Central memory CD8-positive, alpha-beta T cell (primary cell): Measurements from ENCODE around the gene FHIP1A.
A peak's percentile ranks its signal among the peaks of the same experiment; 100 is the strongest.
"Not testable (repeated sequence)": the region's sequence is repeated elsewhere in the genome, so short reads cannot be mapped to it uniquely, and the experiment has no call there.

Source experiments
- ATAC-seq: fragments of 150-1000 bp; cut with Tn5 transposase; replicated peaks from 2 replicates; pipeline ENCODE4 v1.10.0; 2022; ENCODE audit warnings: mild to moderate bottlenecking, moderate FRiP score, moderate number of reproducible peaks; ENCODE audit not compliant: poor library complexity, severe bottlenecking; ENCODE audit errors: extremely low read depth
- DNase-seq, 2 donors: peaks; one replicate each; pipeline ENCODE4 v3.0.0; 2021; ENCODE audit warnings: low spot score in 2 of 2
- H3K27ac Mint-ChIP-seq: one replicate; pipeline ENCODE4 v1.8.0; 2022; ENCODE audit warnings: low read depth, mild to moderate bottlenecking, moderate library complexity, mixed read lengths
- H3K27me3 Mint-ChIP-seq: one replicate; pipeline ENCODE4 v1.8.0; 2022; ENCODE audit warnings: mixed read lengths
- H3K36me3 Mint-ChIP-seq: one replicate; pipeline ENCODE4 v1.8.0; 2022; ENCODE audit warnings: mild to moderate bottlenecking, moderate library complexity, mixed read lengths; ENCODE audit not compliant: insufficient read depth
- H3K4me1 Mint-ChIP-seq: one replicate; pipeline ENCODE4 v1.8.0; 2022; ENCODE audit warnings: mixed read lengths
- H3K4me3 Mint-ChIP-seq: one replicate; pipeline ENCODE4 v1.8.0; 2022; ENCODE audit warnings: mild to moderate bottlenecking, moderate library complexity, mixed read lengths
- H3K9me3 Mint-ChIP-seq: one replicate; pipeline ENCODE4 v1.8.0; 2022; ENCODE audit warnings: mixed read lengths

Gene FHIP1A

GRCh38 chr4:151408630-151409469, at the start of gene FHIP1A:
Gene FHIP1A (plus strand): TSS chr4:151409176. CDS start chr4:151566260, 157,084 bp downstream.
- Mint-ChIP-seq H3K4me1 (peaks cover 25% of the 10 kb centered on the region), H3K4me3 (peak within 1 kb of the TSS; percentile 83), H3K9me3 (no peaks in the 10 kb centered on the region), H3K27ac (no peak within 1 kb of the TSS), H3K27me3 (peaks cover 51% of the 10 kb centered on the region), H3K36me3 (peaks cover 2% of the 10 kb centered on the region)
- peak; percentile 51 to 59 for DNase-seq
- peak; percentile 75 for ATAC-seq

- H3K36me3 Mint-ChIP-seq = no peaks in the 10 kb centered on the region
- DNase-seq (no peak), ATAC-seq (no peak)
- H3K27ac Mint-ChIP-seq = no peak overlapping the region
- H3K27me3 Mint-ChIP-seq = peaks cover 28% of the 10 kb centered on the region
- no peak overlapping the region for H3K4me3 Mint-ChIP-seq
- H3K4me1 Mint-ChIP-seq = peaks cover 6% of the 10 kb centered on the region
- no peaks in the 10 kb centered on the region for H3K9me3 Mint-ChIP-seq
Observed at GRCh38 chr4:151359576-151359975, 49.4 kb upstream of the FHIP1A start.

- ATAC-seq (no peak), DNase-seq (no peak)
- Mint-ChIP-seq H3K9me3 (no peaks in the 10 kb centered on the region), H3K36me3 (no peaks in the 10 kb centered on the region), H3K27me3 (peaks cover 28% of the 10 kb centered on the region), H3K4me3 (no peak overlapping the region), H3K27ac (no peak overlapping the region), H3K4me1 (peaks cover 6% of the 10 kb centered on the region)
Observed at GRCh38 chr4:151361126-151361525, 47.9 kb upstream of the FHIP1A start.

- no peak for ATAC-seq
- Mint-ChIP-seq H3K27me3 (peaks cover 28% of the 10 kb centered on the region), H3K36me3 (no peaks in the 10 kb centered on the region), H3K4me1 (peaks cover 6% of the 10 kb centered on the region), H3K9me3 (no peaks in the 10 kb centered on the region), H3K4me3 (no peak overlapping the region), H3K27ac (no peak overlapping the region)
- DNase-seq = no peak
Observed at GRCh38 chr4:151361966-151362365, 47.0 kb upstream of the FHIP1A start.

DNA sequence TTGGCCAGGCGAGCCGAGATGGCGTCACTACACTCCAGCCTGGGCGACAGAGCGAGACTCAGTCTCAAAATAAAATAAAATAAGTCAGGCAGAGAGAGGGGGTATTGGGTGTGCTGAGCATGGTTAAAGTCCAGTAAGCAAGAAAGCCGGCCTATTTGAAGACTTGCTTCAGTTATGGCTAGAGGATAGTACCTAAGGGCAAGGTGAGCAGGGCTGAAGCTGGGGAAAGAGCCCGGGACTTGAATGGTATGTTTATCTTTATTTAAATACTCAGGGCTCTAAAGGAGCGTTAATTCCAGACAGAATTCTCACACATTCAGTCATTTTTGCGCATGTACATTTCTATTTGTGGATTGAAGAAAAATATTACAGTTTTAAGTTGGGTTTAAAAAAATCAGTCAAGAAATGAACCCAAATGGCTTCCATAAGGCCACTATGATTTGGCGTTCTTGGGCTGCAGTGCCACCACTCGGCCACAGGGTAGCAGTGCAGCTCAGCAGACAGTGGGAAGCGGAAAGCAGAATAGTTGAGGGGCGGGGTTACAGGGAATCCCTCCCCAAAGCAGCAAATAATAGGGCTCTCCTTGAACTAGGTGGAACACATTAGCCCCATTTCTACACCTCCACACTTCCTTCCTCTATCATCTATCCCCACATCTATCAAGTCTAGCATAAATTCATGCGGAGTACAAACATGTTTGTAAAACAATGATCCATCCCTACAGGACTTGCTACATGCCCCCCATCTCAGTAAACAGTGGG, 46.4 kb upstream of the FHIP1A start:
- H3K9me3 Mint-ChIP-seq = no peaks in the 10 kb centered on the region
- no peaks in the 10 kb centered on the region for H3K36me3 Mint-ChIP-seq
- ATAC-seq (peak; percentile 80), DNase-seq (peak; percentile 54 to 58)
- no peak overlapping the region for H3K27ac Mint-ChIP-seq
- peaks cover 28% of the 10 kb centered on the region for H3K27me3 Mint-ChIP-seq
- H3K4me1 Mint-ChIP-seq = peaks cover 6% of the 10 kb centered on the region
- H3K4me3 Mint-ChIP-seq = no peak overlapping the region

DNA sequence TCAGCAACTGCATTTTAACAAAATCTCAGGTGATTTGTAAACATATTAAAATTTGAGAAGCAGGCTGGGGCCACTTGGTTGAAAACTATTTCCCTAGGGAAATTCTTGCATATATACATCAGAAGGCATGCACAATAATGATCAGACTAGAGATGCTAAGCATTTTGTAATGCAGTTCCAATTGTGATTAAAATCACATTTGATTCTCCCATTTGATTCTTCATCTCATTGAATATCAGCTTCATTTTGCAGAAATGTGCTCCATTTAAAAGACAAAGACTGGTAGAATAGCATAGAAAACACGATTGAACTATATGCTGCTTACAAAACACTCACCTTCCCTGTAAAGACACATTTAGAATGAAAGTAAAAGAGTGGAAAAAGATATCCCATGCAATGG, 32.4 kb upstream of the FHIP1A start:
- H3K4me1 Mint-ChIP-seq = no peaks in the 10 kb centered on the region
- H3K27me3 Mint-ChIP-seq = peaks cover 72% of the 10 kb centered on the region

DNA sequence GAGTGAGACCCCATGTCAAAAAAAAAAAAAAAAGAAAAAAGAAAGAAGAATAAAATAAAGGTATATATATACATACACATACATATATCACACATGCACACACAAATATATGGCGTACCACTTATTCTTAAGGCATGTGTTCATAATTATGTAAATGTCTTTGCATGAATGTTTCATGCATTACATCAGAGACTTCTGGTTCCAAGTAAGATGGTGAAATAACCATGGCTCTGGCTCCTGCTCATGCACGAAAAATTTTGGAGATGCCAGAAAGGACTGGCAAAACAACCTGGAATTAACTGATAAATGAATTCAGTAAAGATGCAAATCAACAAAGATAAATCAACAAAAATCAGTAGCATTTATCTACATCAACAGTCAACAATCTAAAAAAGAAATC, 19.7 kb upstream of the FHIP1A start:
- Mint-ChIP-seq H3K27ac (no peak overlapping the region), H3K36me3 (no peaks in the 10 kb centered on the region), H3K4me3 (no peak overlapping the region), H3K27me3 (peaks cover 45% of the 10 kb centered on the region), H3K9me3 (no peaks in the 10 kb centered on the region), H3K4me1 (no peaks in the 10 kb centered on the region)
- no peak for DNase-seq
- ATAC-seq = no peak

More for the DNA sequence above, 32.4 kb upstream of the FHIP1A start:
- Mint-ChIP-seq H3K27ac (no peak overlapping the region), H3K9me3 (no peaks in the 10 kb centered on the region), H3K36me3 (no peaks in the 10 kb centered on the region), H3K4me3 (no peak overlapping the region)
- no peak for ATAC-seq
- no peak for DNase-seq

- H3K36me3 Mint-ChIP-seq, ATAC-seq, H3K4me1 Mint-ChIP-seq, H3K4me3 Mint-ChIP-seq, H3K27ac Mint-ChIP-seq, H3K9me3 Mint-ChIP-seq, DNase-seq: not testable (repeated sequence)
- peaks cover 45% of the 10 kb centered on the region for H3K27me3 Mint-ChIP-seq
Observed at GRCh38 chr4:151389799-151390198, 19.2 kb upstream of the FHIP1A start.

DNA sequence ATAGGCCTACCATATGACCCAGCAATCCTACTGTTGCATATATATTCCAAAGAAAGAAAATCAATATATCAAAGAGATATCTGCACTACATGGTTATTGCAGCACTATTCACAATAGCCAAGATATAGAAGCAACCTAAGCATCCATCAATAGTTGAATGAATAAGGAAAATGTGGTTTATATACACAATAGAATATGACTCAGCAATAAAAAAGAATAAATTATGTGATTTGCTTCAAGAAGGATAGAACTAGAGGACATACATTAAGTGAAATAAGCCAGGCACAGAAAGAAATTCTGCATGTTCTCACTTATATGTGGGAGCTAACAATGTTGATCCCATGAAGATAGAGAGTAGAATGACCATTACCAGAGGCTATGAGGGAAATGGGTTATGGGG, 13.1 kb upstream of the FHIP1A start:
- ATAC-seq = no peak
- Mint-ChIP-seq H3K9me3 (no peaks in the 10 kb centered on the region), H3K4me3 (no peak overlapping the region), H3K27ac (no peak overlapping the region), H3K27me3 (peaks cover 35% of the 10 kb centered on the region), H3K36me3 (no peaks in the 10 kb centered on the region), H3K4me1 (no peaks in the 10 kb centered on the region)
- no peak for DNase-seq

DNA sequence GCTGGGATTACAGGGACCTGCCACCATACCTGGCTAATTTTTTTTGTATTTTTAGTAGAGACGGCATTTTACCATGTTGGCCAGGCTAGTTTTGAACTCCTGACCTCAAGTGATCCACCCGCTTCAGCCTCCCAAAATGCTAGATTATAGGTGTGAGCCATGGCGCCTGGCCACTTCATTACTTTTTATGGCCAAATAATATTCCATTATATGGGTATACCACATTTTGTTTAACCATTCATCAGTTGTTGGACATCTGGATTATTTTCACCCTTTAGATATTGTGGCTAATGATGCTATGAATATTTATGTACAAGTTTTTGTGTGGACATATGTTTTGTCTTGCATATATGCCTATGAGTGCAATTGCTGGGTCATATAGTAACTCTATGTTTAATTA, 8.6 kb upstream of the FHIP1A start:
- no peak overlapping the region for H3K4me3 Mint-ChIP-seq
- H3K9me3 Mint-ChIP-seq = no peaks in the 10 kb centered on the region
- no peaks in the 10 kb centered on the region for H3K36me3 Mint-ChIP-seq
- peaks cover 16% of the 10 kb centered on the region for H3K27me3 Mint-ChIP-seq
- no peak overlapping the region for H3K27ac Mint-ChIP-seq
- H3K4me1 Mint-ChIP-seq = no peaks in the 10 kb centered on the region
- ATAC-seq (no peak), DNase-seq (no peak)

DNA sequence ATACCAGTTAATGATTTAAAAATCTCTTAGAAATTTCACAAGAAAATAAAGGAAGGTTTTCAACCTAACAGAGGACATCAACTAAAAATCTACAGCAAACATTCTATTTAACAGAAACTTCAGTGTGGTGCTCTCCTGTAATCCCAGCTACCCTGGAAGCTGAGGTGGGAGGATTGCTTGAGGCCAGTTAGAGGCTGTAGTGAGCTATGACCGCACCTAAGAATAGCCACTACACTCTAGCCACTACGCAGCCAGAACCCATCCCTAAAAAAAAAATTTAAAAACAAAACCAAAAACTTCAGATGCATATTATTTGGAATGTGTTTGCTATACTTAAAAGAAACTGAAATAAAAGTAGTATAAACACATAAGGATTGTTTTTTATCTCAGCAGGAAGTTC, 7.2 kb upstream of the FHIP1A start:
- no peaks in the 10 kb centered on the region for H3K36me3 Mint-ChIP-seq
- no peaks in the 10 kb centered on the region for H3K9me3 Mint-ChIP-seq
- no peak for DNase-seq
- H3K27ac Mint-ChIP-seq = no peak overlapping the region
- no peak for ATAC-seq
- H3K4me3 Mint-ChIP-seq = no peak overlapping the region
- H3K4me1 Mint-ChIP-seq = no peaks in the 10 kb centered on the region
- H3K27me3 Mint-ChIP-seq = peaks cover 21% of the 10 kb centered on the region

DNA sequence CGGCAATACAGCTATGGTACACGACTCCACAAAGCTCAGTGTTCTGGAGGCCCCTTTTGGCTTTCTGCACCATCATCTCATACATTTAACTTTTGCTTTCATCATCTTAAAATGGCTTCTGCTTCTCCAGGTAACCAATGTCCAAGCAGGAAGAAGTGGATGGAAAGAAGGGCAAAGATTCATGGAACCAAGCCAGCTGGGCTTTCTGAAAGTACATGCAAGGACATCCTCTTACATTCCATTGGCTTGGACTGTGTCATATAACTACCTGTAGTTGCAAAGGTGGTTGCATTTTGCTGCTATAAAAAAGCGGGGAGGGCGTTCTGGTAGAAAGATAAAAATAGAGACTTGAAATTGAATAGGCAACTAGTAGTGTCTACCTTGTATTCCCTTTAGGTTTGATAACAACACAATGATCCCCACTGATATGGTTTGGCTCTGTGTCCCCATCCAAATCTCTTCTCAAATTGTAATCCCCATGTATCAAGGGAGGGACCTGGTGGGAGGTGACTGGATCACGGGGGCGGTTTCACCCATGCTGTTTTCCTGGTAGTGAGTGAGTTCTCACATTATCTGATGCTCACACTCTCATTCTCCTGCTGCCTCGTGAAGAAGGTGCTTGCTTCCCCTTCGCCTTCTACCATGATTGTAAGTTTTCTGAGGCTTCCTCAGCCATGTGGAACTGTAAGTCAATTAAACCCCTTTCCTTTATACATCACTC, 6.7 kb upstream of the FHIP1A start:
- Mint-ChIP-seq H3K9me3 (no peaks in the 10 kb centered on the region), H3K27ac (no peak overlapping the region), H3K4me1 (peaks cover 2% of the 10 kb centered on the region), H3K4me3 (no peak overlapping the region), H3K36me3 (no peaks in the 10 kb centered on the region), H3K27me3 (peaks cover 26% of the 10 kb centered on the region)
- ATAC-seq = no peak
- no peak for DNase-seq
